ENCODE results near the gene PPL. TPM values are rescaled to one million over a fixed set of nuclear protein-coding genes. Genes with fewer than 3 reads are reported as not detected.
A peak's percentile ranks its signal among the peaks of the same experiment; 100 is the strongest.

PPL gene
- total and polyA plus RNA-seq, 2 of the 13 experiments (the other 11 are each of a cell fraction or from before 2014, with no cell fraction given) = 5.7 to 6.6 TPM

GRCh38 chr16:4947722-4948503 is 11.0 kb upstream of the PPL start (continued):
- TF ChIP-seq ZNF121 (CRISPR knock-in tag; IDR thresholded peaks at IDR 0.05) = peak; percentile 93
- no peak for TF ChIP-seq ZNF510 (CRISPR knock-in tag; IDR thresholded peaks at IDR 0.05; ENCODE audit: low read depth)
- TF ChIP-seq, protein P1, sequence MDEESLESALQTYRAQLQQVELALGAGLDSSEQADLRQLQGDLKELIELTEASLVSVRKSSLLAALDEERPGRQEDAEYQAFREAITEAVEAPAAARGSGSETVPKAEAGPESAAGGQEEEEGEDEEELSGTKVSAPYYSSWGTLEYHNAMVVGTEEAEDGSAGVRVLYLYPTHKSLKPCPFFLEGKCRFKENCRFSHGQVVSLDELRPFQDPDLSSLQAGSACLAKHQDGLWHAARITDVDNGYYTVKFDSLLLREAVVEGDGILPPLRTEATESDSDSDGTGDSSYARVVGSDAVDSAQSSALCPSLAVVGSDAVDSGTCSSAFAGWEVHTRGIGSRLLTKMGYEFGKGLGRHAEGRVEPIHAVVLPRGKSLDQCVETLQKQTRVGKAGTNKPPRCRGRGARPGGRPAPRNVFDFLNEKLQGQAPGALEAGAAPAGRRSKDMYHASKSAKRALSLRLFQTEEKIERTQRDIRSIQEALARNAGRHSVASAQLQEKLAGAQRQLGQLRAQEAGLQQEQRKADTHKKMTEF (CRISPR knock-in tag; IDR thresholded peaks at IDR 0.05) = peak; percentile 51; the same call in 1 of the 2 replicates
- peak; percentile 75; the same call in 1 of the 2 replicates for TF ChIP-seq ZSCAN29 (CRISPR knock-in tag; conservative IDR thresholded peaks at IDR 0.05)
- TF ChIP-seq, protein P2, sequence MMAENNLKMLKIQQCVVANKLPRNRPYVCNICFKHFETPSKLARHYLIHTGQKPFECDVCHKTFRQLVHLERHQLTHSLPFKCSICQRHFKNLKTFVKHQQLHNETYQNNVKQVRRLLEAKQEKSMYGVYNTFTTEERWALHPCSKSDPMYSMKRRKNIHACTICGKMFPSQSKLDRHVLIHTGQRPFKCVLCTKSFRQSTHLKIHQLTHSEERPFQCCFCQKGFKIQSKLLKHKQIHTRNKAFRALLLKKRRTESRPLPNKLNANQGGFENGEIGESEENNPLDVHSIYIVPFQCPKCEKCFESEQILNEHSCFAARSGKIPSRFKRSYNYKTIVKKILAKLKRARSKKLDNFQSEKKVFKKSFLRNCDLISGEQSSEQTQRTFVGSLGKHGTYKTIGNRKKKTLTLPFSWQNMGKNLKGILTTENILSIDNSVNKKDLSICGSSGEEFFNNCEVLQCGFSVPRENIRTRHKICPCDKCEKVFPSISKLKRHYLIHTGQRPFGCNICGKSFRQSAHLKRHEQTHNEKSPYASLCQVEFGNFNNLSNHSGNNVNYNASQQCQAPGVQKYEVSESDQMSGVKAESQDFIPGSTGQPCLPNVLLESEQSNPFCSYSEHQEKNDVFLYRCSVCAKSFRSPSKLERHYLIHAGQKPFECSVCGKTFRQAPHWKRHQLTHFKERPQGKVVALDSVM (CRISPR knock-in tag; IDR thresholded peaks at IDR 0.05) = peak; percentile 80; the same call in 1 of the 2 replicates
- TF ChIP-seq, protein P3, sequence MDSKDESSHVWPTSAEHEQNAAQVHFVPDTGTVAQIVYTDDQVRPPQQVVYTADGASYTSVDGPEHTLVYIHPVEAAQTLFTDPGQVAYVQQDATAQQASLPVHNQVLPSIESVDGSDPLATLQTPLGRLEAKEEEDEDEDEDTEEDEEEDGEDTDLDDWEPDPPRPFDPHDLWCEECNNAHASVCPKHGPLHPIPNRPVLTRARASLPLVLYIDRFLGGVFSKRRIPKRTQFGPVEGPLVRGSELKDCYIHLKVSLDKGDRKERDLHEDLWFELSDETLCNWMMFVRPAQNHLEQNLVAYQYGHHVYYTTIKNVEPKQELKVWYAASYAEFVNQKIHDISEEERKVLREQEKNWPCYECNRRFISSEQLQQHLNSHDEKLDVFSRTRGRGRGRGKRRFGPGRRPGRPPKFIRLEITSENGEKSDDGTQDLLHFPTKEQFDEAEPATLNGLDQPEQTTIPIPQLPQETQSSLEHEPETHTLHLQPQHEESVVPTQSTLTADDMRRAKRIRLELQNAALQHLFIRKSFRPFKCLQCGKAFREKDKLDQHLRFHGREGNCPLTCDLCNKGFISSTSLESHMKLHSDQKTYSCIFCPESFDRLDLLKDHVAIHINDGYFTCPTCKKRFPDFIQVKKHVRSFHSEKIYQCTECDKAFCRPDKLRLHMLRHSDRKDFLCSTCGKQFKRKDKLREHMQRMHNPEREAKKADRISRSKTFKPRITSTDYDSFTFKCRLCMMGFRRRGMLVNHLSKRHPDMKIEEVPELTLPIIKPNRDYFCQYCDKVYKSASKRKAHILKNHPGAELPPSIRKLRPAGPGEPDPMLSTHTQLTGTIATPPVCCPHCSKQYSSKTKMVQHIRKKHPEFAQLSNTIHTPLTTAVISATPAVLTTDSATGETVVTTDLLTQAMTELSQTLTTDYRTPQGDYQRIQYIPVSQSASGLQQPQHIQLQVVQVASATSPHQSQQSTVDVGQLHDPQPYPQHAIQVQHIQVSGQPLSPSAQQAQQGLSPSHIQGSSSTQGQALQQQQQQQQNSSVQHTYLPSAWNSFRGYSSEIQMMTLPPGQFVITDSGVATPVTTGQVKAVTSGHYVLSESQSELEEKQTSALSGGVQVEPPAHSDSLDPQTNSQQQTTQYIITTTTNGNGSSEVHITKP (CRISPR knock-in tag; IDR thresholded peaks at IDR 0.05; ENCODE audit: low read depth) = no peak; the same call in 1 of the 2 replicates
- TF ChIP-seq TAF1 (CRISPR knock-in tag; IDR thresholded peaks at IDR 0.05) = peak; percentile 68
- TF ChIP-seq XRCC5 (optimal IDR thresholded peaks at IDR 0.05; ENCODE audit: low read length) = peak; percentile 35
- TF ChIP-seq, protein P4, sequence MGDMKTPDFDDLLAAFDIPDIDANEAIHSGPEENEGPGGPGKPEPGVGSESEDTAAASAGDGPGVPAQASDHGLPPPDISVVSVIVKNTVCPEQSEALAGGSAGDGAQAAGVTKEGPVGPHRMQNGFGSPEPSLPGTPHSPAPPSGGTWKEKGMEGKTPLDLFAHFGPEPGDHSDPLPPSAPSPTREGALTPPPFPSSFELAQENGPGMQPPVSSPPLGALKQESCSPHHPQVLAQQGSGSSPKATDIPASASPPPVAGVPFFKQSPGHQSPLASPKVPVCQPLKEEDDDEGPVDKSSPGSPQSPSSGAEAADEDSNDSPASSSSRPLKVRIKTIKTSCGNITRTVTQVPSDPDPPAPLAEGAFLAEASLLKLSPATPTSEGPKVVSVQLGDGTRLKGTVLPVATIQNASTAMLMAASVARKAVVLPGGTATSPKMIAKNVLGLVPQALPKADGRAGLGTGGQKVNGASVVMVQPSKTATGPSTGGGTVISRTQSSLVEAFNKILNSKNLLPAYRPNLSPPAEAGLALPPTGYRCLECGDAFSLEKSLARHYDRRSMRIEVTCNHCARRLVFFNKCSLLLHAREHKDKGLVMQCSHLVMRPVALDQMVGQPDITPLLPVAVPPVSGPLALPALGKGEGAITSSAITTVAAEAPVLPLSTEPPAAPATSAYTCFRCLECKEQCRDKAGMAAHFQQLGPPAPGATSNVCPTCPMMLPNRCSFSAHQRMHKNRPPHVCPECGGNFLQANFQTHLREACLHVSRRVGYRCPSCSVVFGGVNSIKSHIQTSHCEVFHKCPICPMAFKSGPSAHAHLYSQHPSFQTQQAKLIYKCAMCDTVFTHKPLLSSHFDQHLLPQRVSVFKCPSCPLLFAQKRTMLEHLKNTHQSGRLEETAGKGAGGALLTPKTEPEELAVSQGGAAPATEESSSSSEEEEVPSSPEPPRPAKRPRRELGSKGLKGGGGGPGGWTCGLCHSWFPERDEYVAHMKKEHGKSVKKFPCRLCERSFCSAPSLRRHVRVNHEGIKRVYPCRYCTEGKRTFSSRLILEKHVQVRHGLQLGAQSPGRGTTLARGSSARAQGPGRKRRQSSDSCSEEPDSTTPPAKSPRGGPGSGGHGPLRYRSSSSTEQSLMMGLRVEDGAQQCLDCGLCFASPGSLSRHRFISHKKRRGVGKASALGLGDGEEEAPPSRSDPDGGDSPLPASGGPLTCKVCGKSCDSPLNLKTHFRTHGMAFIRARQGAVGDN (CRISPR knock-in tag; IDR thresholded peaks at IDR 0.05) = peak; percentile 89
- TF ChIP-seq THAP11 (CRISPR knock-in tag; IDR thresholded peaks at IDR 0.05) = peak; percentile 72
- TF ChIP-seq ZSCAN31 (CRISPR knock-in tag; IDR thresholded peaks at IDR 0.05; ENCODE audit: low read depth) = peak; percentile 64
- peak; percentile 64 for TF ChIP-seq RXRB (CRISPR knock-in tag; IDR thresholded peaks at IDR 0.05; ENCODE audit: borderline replicate concordance)
- 0 out of 2 replicates have a peak, but pooled peaks have one; percentile 16 for TF ChIP-seq HOMEZ (CRISPR knock-in tag; IDR thresholded peaks at IDR 0.05; ENCODE audit: low read depth)
- TF ChIP-seq GFI1 (CRISPR knock-in tag; IDR thresholded peaks at IDR 0.05; ENCODE audit: borderline replicate concordance) = no peak
- peak; percentile 45 for TF ChIP-seq HNRNPLL (IDR thresholded peaks at IDR 0.05; ENCODE audit: low read depth, low read length, poor library complexity, severe bottlenecking)

Data from HepG2 (cell line).